Measurements from ENCODE around the gene ACVR1.

Gene ACVR1

DNA sequence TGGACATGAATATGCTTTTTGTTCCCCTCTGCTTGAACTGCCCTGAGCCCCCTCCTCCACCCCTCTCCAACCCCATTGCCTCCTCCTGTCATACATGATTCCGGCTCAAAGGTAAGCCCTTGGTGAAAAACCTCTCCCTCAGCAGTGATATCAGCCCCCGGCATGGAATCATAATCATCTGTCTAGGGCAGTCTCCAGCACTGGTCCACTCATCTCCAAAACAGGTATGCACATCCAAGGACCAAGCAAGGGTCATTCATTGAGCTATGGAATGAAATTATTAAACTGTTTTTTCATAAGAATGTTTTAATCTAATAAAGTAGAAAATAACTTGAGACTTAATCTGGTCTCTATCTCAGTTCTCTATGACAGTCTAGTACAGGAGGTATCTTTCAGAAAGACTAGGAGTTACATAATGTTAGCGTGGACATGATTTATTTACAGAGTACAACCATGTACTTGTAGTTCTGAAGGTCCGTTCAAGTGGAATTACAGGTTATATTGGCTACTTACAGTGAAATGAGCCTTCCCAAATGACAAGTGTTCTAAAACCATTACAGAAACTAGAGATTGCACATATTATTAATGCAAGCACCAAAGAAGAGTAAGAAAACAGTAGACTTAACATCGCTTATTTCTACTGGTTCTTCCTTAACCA lies 75.2 kb downstream of the ACVR1 start:
- no peak for DNase-seq (ENCODE audit: extremely low read depth in 1 of 2, low read depth in 1 of 2)

DNA sequence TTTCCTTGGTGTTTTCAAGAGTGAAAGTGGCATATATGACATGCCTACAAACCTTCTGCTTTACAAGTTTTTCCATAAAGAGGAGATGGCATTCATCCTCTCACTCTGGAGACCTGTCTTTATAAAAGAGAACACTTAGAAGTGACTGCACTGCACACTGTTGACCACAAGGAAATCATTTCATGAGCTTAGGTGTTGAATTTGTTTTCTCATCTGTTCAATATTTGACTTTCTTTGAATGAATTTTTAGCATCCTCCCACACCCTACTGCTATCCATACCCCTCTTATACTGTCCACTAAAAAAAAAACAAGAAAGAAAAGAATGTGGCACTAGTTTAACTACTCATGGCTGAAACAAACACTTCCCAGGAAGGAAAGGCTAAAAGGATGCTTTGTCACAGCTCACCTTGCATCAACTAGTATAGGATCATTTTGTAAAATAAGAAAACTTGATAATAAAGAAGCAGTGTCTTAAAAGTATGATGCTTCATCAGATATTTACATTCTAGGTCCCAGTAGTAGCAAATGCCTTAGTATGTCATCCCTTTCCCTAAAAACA lies 83.0 kb downstream of the ACVR1 start:
- DNase-seq (ENCODE audit: extremely low read depth in 1 of 2, low read depth in 1 of 2): no peak

DNA sequence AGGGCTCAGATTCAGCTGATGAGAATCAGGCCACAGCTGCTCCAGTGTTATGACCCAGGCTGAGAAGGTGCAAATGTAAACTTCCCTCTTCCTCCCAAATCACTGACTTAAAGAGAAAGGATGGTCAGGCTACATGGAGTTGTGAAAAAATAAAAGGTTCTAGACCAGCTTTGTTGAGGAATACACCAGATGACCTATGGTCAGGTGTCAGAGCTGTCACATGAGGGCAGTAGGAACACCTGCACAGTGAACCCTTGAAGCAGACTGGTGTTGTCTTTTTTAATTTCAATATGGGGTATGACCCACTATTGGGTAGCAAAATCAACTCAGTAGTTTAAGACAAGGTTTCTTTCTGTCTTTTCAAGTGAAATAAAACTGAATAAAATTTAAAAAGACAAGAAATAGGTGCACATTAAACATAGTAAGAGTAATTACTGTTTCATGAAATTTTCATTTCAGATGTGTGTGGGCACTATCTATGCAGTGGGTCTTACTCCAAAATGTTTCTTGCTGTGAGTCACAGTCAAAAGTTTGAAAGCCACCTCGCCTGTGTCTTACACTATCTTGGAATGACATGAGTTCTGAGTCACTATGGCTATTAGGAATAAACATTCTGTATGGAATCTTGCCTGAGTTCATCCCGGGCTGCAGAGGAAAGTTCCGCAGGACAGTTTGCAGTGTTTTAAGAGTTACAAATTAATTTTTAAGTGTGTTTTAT lies 83.6 kb downstream of the ACVR1 start:
- DNase-seq (ENCODE audit: extremely low read depth in 1 of 2, low read depth in 1 of 2): no peak

DNA sequence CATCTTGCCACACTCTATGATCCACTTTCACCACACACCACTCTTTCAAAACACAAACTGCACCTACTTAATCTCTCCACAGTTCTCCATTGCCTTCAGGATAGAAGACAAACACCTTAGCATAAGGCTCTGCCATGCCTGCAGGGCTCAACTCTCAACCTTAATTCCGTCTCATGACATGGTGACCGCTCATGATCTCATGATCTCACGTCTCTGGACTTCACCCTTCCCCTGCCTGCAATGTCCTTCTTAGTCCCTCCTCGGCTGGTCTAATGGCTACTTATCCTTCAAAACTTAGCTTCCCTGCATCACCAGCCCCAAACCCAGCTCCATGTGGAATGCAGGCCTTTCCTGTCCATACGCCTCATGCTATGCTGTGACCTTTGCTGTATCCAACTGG lies 85.3 kb downstream of the ACVR1 start:
- no peak for DNase-seq (ENCODE audit: extremely low read depth in 1 of 2, low read depth in 1 of 2)

DNA sequence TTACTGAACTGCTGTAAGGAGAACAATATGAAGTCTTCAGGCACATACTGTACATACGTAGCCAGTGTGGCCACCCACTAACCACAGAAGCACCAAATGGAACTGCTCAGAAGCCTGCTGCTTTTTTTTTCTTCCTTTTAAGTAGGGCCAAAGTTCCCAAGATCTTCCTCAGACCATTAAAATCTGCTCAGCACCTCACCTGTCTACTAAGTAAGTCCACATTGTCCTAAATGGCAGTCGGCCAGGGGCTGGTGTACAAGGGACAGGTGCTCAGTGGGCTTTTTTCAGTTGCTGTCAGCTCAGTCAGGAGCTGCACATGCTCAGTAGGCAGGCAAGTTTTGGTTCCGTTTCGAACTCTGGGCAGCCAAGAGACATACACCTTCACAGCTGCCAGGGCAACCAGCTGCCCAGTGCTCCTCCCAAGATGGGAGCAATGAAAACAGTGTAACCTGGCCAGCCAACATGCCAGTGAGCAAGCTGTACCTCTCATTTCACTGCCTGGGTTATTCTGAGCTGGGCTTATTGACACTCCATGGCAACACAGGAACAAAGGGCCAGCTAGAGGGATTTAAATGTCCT lies 86.1 kb downstream of the ACVR1 start:
- DNase-seq (ENCODE audit: extremely low read depth in 1 of 2, low read depth in 1 of 2): no peak

DNA sequence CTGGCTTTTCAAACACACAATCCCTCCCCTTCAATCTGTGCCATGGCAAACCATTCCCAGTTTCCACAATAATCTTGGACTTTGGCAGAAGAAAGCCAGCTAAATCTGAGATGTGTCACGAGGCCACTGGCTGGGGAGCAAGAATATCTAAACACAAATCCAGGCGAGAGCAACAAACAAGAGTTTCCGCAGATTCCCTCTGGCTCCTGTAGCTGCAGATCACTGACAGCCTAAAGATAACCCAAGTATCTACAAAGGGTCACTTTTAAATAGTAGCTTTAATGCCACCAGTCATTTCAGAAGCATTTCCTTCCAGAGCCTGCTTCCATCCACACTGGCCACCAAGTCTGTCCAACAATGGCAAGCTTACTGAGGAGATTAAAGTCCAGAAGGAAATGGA lies 86.9 kb downstream of the ACVR1 start:
- no peak for DNase-seq (ENCODE audit: extremely low read depth in 1 of 2, low read depth in 1 of 2)

DNA sequence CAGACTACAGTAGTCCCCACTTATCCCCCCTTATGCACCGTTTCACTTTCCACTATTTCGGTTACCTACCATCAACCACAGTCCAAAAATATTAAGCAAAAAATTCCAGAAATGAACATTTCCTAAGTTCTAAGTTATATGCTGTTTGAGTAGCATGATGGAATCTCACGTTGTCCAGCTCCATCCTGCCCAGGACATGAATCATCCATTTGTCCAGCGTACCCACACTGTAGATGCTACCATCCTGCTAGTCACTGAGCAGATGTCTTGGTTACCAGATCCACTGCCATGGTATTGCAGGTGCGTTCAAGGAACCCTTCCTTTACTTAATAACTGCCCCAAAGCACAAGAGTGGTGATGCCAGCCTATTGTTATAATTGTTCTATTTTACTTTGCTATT lies 87.9 kb downstream of the ACVR1 start:
- DNase-seq (ENCODE audit: extremely low read depth in 1 of 2, low read depth in 1 of 2): no peak

DNA sequence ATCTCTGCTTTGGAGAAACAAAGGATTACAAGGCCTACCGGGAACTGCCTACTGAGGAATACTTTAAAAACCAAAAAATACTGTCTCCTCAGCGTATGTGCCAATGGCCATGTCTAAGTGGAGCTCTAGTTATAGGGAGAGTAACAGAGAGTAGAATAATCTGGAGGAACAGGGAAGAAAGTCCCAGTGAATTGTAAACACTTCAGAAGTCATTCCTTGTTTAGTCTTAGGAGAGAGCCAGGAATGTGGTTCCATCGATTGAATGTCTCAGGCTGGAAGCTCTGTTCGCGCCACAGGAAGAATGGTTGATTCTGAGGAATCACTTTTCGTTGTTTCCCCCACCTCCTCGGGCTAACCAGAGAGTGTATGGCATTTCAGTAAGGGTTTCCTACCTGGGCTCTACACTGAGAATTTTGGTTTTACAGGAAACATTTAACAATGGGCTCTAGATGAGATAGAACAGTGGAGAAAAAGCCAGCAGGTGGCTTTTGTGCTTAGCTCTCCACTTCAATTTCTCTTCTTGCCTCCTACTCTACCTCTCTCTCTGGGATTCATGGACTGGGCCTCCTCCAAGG lies 88.7 kb downstream of the ACVR1 start:
- no peak for DNase-seq (ENCODE audit: extremely low read depth in 1 of 2, low read depth in 1 of 2)

DNA sequence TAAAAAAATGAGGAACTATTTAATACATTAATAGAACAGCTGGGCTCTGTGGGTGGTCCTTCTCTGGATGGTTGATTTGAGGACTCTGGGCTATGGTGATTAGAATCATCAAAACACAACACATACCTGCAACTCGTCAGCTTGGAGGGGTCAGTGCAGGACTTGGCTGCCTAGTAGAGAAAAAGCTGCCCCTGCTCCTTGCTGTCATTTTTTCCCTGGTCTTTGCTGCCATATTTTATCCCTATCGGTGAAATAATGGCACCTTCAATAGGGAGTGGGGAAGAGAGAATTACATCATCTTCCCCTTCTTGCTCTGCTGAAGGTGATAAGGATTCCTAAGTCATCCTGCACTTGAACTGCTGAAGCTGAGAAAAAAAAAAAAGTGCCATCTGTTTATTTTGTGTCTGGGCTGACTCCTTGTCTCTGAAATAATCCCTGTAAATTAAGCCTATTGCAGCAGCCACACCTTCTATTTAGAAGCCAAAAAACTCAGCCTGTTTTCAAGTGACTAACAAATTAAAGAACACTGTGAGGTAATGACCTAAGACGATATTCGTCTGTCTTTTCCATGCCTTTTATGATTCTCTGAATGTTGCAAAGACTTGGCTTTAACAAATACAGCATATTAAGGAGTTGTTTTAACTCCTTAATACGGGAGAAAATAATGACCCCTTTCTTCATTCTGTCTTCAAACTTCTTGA lies 89.3 kb downstream of the ACVR1 start:
- DNase-seq (ENCODE audit: extremely low read depth in 1 of 2, low read depth in 1 of 2): no peak

DNA sequence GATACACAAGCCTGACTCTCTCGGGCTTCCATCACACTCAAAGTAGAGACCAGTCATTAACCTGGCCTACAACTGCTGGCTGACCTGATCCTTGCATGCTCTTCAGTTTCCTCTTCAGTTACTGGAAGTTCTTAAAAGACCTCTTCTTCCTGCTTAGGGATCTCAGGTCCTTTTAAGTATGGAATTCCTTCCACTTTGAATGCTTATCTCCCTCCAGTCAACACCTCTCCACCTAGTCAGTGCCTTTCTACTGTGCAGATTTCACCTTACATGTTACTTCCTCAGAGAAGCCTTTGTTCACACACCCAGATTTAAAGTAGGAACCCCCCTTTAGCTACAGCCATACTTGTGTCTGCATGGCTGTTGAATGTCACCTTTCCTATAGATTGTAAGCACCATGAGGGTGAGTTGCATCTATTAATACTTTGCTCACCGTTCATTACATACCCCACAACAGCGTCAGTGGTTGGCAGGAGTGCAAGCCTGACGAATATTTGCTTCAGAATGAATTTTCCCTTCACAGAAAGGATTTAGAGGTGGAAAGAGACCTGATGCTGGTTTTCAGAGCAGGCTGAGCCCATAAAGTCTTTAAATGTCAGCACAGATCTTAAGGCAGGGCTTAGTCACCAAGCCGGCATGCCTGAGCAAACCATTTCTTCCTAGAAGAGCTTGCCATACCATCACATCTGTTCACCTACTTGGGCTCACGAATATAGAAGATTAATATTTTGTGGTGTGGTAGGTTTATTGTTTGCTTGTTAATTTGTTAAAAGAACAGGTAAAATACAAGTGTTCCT lies 90.1 kb downstream of the ACVR1 start:
- no peak for DNase-seq (ENCODE audit: extremely low read depth in 1 of 2, low read depth in 1 of 2)

DNA sequence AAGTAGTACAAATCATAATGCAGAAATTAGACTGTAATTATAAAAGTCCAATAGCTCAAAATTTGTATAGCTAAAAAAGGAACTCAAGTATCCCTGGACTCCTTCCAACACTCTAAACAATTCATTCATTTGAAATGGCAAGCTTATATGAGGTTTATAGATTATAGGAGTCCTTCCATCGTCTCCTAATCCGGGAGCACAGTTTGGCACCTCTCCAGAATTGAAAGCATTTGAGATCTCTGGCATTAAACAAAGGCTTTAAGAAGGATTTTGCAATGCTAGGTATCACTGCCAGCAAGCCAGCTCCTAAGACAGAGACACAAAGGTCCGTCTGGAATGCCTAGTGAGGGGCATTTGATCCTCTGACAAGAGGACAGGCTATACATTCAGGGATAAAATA lies 90.9 kb downstream of the ACVR1 start:
- no peak for DNase-seq (ENCODE audit: extremely low read depth in 1 of 2, low read depth in 1 of 2)

DNA sequence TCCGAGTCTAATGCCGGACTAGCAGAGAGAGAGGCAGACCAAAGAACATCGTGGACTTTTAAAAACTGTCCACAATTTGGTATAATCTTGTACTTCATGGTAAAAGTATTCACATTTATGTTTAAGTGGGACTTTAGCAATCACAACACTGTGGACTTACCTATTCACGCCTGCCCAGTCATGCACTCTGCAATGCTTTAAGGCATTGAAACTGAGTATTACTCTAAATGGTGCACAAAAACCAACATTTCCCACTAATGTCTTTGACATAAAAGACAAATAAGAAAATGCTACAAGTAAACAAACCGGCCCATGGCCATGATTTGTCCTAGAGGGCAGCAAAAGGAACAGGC lies 91.3 kb downstream of the ACVR1 start:
- DNase-seq (ENCODE audit: extremely low read depth in 1 of 2, low read depth in 1 of 2): no peak

DNA sequence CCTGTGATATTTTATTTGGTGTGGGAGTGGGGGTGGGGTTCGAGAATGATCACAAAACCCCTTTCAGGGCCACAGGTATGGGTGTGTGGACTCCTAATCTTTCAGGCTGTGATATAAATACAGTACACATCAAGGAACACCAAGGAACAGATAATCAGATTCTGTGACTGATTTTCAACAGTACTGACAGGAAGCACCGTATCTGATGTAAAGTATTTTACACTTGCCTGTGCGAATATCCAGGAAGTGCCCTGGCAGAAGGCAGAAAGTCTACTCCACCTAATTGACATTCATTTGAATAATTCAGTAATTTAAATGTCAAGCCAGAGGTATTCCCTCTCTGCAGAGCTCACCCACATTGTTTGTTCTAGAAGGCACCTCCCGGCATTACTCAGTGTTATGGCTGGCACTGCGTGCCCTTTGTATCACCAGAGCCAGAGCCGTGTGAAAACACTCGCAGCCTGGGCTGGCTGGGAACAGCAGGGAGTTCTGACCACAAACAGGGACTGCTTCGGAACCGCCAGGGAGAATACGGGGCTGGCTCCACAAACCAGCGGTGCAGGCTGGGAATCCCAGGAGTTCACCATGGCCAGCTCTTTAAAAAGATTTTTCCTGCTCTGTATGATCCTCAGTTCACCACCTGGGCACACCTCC lies 91.8 kb downstream of the ACVR1 start:
- DNase-seq (ENCODE audit: extremely low read depth in 1 of 2, low read depth in 1 of 2): no peak

DNA sequence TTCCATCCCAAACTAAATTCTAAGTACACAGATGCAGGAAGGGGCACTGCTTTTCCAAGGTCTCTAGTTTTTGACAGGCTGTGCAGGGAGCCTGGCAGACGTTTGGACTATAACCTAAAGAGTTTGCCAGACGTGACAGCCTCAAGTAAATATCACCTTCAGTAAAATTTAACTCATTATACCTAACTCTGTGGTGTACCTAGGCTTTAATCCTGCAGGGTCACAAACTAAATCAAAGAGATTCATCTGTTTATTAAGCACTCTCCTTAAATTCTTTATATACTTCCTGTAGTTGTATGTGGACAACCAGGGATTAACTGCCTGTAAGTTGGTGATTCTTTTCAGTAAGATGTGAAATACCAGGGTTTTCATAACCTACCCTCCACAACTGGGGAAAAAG lies 92.9 kb downstream of the ACVR1 start:
- no peak for DNase-seq (ENCODE audit: extremely low read depth in 1 of 2, low read depth in 1 of 2)

DNA sequence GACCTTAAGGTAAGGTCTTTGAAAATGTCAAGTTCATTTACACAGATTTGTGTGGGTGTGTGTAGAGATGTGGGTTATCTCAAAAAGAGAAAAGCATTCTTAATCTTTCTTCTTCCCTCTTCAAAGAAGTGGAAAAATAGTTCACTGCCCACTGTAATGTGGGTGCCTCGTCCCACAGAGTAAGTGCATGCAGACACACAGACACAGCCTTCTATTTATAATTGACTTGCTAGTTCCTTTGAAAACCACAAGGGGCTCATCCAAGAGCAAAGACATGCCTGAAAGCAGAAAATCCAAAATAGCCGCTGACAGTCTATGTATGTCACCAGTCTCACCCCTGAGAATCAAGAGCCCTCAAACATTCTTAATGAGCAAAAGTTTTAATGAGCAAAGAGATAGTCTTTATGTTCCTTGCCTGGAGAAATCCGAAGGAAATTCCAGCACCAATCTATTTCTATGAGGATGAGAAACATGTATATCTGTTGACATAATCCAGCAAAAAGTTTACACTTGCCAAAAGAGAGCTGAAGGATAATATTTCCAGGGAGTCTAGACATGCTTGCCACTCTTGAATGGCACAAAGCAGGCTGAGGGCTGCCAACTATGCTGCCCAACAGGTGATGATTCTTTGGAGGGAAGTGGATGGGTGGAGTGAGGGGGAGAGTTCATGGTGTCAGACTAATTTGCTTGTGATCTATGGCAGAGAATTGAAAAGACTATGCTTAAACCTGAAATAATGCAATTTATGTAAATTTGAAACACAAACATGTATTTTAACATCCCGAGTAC lies 93.9 kb downstream of the ACVR1 start:
- DNase-seq (ENCODE audit: extremely low read depth in 1 of 2, low read depth in 1 of 2): no peak

DNA sequence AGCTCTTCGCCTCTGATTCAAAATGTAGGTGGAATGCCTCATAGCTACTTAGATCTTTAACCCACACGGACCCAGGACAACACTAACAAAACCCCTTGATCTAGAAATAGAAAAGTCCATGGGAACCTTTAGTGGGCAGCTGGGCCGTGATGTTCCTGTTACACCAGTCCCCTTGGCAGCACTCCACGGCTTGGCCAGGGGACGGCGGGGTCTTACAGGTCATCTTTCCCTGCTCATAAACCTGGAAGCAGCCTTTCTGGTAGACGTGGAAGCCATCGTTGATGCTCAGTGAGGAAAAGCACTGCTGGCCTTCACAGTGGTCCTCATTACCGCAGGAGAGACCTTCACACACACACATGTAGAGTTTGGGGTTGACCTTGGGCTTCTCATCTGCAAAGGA lies 95.9 kb downstream of the ACVR1 start:
- no peak for DNase-seq (ENCODE audit: extremely low read depth in 1 of 2, low read depth in 1 of 2)

DNA sequence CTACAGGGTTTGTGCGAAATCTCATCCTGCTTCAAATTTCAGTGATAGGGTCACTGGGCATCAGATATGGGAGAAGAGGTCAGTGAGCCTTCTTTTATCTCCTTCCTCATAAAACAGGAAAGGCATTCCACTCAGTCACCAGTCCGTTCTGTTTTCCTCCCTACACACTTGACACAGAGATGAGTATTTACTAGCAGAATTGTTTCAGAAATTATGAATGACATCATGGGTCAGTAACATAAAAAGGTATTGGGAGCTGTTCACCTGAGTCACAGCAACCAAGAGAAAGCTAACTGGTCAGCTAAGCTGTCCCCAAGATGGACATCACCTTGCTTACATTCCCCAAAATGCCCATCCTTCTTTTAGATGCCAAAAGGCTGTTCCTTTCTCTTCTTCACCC lies 96.3 kb downstream of the ACVR1 start:
- DNase-seq (ENCODE audit: extremely low read depth in 1 of 2, low read depth in 1 of 2): no peak

DNA sequence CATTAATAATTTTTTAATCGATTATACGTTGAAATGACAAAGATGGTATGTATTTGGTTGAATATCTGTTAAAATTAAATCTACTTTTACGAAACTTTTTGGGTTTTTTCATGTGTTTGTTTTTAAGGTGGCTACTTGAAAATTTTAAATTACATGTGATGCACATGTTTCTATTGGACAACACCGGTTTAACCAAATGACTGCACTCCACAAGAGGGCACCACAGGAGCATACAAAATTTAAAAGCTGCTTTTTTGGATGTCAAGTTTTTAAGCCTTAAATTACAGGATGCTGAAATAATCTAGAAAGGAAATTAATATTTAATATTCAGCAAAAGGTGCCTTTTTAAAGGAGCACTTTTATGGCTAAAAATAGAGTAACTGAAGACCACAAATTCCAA lies 98.7 kb downstream of the ACVR1 start:
- DNase-seq (ENCODE audit: extremely low read depth in 1 of 2, low read depth in 1 of 2): peak in 1 of 2 donors; percentile 18

DNA sequence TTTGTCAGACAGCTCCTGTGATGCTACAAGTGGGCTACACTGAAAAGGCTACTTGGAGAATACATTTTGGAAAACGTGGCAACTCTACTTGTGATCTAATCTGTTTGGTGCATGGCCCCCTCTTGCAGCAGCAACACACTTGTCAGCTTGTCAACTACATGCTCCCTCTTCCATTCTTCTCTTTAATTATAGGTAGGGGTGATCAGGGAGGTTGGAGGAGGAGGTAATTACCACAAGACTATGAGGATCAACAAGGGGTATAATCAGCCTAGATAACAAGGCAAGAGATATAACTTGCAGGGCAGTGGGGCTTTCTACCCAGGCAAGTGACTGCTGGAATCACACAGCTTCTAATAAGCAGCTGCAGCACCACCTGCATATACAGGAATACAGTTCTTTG lies 104.9 kb downstream of the ACVR1 start:
- no peak for DNase-seq (ENCODE audit: extremely low read depth in 1 of 2, low read depth in 1 of 2)

All from stimulated activated CD8-positive, alpha-beta memory T cell treated with anti-CD3 and anti-CD28 coated beads, Interleukin-7, amount 100 ng/mL, for 48 hours (primary cell).